AML-193 (cell line): ENCODE results near the gene F3.

ENCODE experiments used
- DNase-seq, 2 experiments: peaks; one replicate each; lab custom pipeline; 2025; lab: John Stamatoyannopoulos, UW

Gene F3

DNA sequence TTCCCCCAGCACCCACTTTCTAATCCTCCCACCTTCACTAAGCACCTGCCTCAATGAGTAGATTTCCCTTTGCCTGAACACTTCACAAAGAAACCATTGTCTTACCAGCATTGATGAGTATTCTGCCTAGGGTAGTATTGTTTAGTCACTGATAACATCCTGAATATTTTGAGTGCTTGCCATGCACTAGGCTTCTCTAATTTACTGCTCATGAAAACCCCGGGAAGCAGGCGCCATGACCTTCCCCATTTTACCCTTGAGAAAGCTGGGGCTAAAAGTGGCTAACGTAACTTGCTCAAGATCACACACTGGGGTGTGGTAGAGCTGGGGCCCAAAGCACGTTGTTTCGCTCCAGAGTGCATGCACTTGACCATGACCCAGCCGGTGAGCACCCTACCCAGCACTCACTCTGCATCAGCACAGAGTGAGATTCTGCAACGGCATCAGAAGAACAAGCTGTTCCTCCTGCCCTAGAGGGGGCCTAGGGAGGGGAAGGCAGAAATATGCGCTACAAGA lies 10.6 kb upstream of the F3 start:
- DNase-seq, result no peak

- DNase-seq, result no peak
These were observed 9.9 kb upstream of the F3 start for GRCh38 chr1:94551449-94551848.

DNA sequence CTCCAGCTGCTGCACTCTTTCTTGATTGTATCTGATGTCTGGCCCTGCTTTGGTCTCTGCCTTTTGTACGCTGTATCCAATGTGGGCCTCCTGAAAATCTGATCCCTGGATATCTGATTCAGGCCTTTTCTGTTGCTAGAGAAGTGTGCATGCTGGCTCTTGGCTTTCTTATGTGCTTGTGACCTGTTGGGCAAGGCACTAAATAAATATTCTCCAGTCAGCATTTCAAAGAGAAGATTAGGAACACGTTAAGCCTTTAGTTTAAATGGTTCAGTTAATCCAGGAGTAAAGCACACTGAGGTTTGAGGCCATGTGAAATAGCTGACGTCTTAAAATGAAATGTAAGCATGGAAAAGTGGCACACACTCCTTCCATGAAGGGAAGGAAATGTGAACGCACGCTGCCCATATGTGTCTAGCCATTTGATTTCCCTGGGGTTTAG lies 9.3 kb upstream of the F3 start:
- no peak for DNase-seq

- no peak for DNase-seq
These were observed 8.8 kb upstream of the F3 start for GRCh38 chr1:94550396-94550795.

GRCh38 chr1:94549706-94550105 lies 8.1 kb upstream of the F3 start:
- no peak for DNase-seq

DNA sequence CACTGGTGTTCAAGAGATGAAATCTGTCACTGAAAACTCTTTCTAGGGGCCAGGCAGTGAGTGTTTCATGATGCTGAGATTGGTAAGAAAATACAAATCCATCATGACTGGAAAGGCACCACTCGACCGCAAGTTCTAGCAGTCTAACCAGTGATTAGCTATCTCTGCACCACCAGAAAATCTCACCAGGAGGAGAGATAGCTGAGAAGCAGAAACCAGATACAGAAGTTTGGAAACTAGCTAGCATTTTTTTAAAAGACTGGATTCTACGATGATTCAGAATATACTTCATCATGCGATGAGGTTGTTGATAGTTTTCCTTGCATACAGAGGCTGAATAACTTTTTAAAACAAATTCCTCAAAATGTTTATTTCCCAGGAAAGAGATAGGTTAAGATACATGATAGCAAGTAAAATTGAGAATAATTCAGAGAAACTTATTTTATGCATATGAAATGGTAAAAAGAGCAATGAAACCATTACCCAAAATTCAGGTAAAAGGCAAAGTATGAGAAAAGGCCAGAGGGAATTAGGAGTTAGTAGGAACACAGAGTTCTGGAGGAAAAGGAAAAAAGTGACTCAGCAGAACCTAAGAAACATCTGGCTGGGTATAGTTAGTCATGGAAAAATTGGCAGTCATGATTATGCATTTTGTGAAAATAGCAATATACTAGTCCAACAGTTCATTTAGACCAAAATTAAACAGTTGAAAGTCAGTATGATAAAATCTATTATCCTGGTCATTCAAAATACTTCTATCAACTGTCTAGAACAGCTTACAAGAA lies 3.3 kb upstream of the F3 start:
- DNase-seq, result no peak

GRCh38 chr1:94543893-94544635 lies 2.5 kb upstream of the F3 start:
- DNase-seq, result no peak

- DNase-seq, result peak; percentile 30 to 60
These were observed 1.4 kb upstream of the F3 start for GRCh38 chr1:94543001-94543400.

GRCh38 chr1:94542088-94542870 lies 720 bp upstream of the F3 start:
- no peak for DNase-seq

GRCh38 chr1:94540440-94541245 lies 916 bp downstream of the F3 start:
- peak in 1 of 2 experiments; percentile 23 for DNase-seq

GRCh38 chr1:94539496-94539895 lies 2.1 kb downstream of the F3 start:
- DNase-seq, result peak; percentile 9 to 22

GRCh38 chr1:94538243-94538827 lies 3.2 kb downstream of the F3 start:
- no peak for DNase-seq

- DNase-seq, result no peak
These were observed 4.3 kb downstream of the F3 start for GRCh38 chr1:94537254-94537653.

- DNase-seq, result no peak
These were observed 5.7 kb downstream of the F3 start for GRCh38 chr1:94535879-94536278.

- no peak for DNase-seq
These were observed 6.5 kb downstream of the F3 start for GRCh38 chr1:94535095-94535494.

DNA sequence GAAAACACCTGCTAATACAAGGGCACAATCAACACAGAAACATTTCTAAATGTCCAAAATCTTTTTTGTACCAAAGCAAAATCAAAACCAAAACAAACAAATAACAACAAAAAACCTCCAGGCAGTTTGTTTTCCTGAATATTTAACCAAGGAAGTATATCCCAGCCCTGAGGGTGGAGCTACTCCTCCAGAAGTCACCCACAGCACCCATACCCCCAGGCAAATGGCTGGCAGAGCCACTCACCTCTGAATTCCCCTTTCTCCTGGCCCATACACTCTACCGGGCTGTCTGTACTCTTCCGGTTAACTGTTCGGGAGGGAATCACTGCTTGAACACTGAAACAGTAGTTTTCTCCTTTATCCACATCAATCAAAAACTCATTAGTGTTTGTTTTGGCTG lies 9.5 kb downstream of the F3 start:
- DNase-seq, result no peak

DNA sequence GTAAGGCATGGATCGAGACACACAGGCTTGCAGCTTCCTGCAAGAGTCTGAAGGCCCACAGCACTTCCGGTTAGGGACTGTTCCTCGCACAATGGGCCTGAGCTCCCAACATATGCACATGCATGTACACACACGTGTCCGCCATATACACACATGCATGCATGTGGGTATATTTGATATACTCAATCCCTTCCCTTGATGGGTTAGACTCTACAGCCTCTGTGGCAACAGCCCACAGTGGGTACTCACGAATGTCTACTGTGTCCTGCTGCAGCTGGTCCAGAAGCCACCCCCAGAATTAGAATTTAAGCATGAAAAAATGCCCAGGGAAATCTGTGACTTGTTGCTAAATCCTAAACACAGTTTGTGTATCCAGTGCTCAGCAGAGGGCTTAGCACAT lies 9.9 kb downstream of the F3 start:
- no peak for DNase-seq

DNA sequence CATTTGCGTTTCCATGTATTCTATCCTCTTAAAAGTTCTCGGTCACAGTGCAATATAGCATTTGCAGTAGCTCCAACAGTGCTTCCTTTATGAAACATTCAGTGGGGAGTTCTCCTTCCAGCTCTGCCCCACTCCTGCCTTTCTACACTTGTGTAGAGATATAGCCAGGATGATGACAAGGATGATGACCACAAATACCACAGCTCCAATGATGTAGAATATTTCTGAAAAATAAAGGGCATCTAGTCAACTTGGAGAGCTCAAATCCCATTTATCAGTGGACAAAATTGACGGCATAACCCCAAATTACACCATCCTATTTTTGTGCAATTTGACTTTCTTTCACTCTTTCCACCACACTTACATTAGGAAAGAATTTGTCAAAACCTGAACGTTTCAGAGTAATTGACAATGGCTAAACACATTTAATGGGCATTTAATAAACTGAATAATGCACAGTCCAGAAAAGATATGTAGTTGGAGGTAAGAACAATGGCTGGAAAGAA lies 11.1 kb downstream of the F3 start:
- no peak for DNase-seq

- no peak for DNase-seq
These were observed 12.1 kb downstream of the F3 start for GRCh38 chr1:94529416-94529815.

DNA sequence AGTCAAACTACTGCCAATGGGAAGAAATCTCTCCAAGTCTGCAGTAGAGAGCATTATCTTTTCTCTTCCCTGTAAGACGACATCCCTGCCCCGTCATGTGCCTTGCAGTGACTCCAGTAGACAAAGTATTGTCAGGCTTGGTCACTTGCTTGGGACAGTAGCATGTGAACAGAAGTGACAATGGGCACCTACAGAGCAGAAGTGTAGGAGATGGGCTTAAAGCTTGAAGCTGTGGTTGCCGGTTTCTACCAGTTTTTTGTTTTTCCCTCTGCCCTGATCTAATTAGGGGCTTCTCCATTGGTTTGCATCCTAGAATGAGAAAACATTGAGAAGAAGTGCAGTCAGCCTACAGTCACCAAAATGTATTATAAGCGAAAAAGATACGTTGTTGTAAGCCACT lies 12.7 kb downstream of the F3 start:
- no peak for DNase-seq

GRCh38 chr1:94528299-94528698 lies 13.3 kb downstream of the F3 start:
- DNase-seq, result no peak
